Myocyte (in vitro differentiated cells): ENCODE results near the gene MED12L. TPM values are rescaled to one million over a fixed set of nuclear protein-coding genes. Genes with fewer than 3 reads are reported as not detected.

Experiments used
- DNase-seq: peaks from one replicate; pipeline ENCODE4 v3.0.0-alpha.2; 2012; ENCODE audit warnings: low read depth
- total RNA-seq: library from RNA; depleted of rRNA; stranded (reverse); fragments of >200 nt; gene quantifications from 2 replicates; pipeline ENCODE4 v1.2.3, GENCODE V29; 2014

The MED12L gene
- total RNA-seq, 1 donor from 2014 or later: not detected

- DNase-seq: peak; percentile 17
Observed at GRCh38 chr3:151290673-151291072, 205.2 kb downstream of the MED12L start.

GRCh38 chr3:151293127-151293526, 207.7 kb downstream of the MED12L start:
- no peak for DNase-seq

DNA sequence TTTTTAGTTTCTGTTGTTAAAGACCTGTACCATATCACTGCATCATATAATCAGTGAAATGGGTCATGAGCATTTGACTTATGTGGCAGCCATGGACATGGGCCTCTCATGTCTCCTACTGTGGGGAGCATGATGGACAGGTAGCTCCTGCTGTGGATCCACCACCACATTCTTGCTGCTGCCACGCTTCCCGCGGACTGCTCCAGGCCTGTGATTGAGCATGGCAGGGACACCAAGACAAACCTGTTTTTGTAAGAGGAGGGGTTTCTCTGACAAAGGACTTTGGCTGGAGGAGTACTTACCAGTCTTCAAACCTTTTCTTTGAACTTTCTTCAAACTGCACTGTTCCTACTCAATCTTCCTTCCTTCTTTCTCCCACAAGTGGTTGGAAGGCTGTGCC, 210.8 kb downstream of the MED12L start:
- DNase-seq: no peak

DNA sequence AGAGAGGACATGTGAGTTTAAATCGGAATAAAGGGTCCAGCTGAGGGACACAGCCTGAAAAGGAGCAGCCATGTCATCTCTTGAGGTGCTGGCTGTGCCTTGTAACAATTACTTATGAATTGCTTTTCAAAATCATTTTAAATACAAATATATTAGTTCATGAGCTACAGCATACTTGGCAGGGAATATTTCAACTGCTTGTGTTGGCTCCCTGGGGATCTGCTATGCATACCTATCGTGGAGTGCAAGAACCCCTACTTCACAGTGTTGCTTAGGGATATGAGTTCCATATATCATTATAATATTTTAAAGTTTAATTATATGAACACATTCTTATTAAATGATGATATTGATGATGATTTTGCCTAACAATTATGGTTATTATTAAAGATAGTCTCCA, 212.0 kb downstream of the MED12L start:
- no peak for DNase-seq

DNA sequence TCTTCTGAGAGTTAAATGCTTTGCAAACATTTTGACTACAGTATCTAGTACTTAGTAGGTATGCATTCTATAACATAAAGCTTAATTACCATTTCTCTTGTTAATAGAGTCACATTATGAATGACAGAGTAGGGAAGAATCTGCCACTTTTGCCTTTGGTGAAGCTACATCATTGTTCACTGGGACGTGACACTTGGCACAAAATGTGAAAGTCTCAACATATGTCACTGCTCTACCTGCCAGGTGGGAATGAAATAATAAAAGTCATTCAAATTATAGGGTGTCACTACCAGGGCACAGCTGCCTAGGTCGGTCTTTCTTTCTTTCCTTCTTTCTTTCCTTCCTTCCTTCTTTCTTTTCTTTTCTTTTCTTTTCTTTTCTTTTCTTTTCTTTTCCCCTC, 213.5 kb downstream of the MED12L start:
- DNase-seq: no peak

DNA sequence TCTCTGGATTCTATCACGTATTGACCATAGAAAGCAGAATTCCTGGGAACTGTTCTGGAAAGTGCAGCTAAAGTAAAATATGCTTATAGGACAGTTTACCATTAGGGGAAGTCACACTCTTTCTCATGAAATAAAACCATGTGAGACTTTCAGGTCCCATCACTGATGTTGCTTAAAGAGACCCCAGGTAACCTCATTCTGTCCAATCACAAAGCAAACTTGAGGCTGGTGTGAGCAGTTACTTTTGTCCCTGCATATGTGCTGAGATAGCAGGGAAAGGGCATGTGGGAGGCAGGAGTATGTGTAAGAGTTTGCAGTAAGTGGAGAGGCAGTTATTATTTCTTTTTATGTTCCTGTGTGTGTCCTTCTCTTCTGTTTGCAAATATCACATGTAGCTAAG, 215.1 kb downstream of the MED12L start:
- no peak for DNase-seq

DNA sequence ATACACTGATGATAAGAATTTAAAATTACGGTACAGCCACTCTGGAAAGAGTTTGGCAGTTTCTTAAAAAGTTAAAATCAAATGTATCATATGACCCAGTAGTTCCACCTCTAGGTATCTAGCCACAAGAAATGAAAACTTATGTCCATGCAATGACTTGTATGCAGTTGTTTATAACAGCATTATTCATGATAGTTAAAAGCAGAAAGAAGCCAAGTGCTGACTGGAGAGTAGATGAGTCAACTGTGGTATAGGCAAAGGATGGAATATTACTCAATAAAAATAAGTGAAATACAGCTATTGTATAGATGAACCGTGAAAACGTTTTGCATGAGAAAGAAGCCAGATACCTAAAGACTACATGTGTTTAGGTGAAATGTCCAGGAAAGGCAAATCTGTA, 216.3 kb downstream of the MED12L start:
- no peak for DNase-seq

DNA sequence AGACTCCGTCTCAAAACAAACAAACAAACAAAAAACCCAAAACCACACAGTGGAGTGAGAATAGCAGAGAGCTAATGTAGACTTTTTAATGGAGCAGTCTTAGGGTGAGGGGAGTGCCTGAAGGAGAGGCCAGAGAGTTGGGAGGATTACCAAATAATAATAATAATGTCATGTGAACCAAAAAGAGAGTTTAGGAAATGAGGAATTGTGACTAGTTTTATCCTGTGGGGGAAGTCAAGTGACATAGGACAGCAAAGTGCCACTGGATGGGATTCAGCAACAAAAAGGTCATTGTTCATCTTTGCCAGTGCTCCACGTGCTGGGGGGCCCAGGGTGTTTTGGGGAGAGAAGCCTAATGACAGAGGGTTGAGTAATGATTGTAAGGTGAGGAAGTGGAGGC, 218.3 kb downstream of the MED12L start:
- DNase-seq: no peak

DNA sequence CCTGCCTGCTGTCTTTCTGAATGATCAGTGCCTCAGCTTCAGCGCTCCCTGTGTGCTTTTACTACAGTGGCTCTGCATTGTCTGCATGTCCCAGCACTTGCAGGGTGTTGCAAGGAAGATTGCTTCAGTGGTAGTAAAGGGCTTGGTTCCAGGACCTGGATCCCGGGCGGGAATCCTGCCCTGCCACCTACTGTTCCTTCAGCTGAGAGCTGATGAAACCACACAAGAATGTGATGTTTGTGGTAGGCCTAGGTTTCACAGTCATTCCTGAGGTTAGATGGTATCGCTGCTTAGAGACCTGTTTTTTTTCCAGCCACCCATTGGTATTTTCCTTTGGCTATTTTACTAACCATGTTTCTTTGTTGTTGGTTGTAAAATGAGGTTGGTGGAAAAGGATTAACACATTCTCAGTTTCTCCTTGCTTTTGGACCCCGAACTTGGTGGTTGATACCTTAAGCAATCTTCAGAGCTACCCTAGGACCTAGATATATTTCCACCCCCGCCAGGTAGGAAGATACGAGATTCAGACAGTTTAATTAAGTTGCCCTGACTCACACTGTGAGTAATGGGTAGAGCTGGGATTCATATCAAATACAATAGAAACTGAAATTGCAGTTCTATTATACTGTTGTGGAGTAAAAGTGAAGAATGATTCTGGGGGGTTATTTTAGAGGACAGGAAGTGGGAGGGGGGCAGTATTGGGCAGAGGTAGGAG, 219.8 kb downstream of the MED12L start:
- DNase-seq: peak; percentile 69

- DNase-seq: no peak
Observed at GRCh38 chr3:151305775-151306151, 220.3 kb downstream of the MED12L start.

- no peak for DNase-seq
Observed at GRCh38 chr3:151306168-151306810, 220.8 kb downstream of the MED12L start.

DNA sequence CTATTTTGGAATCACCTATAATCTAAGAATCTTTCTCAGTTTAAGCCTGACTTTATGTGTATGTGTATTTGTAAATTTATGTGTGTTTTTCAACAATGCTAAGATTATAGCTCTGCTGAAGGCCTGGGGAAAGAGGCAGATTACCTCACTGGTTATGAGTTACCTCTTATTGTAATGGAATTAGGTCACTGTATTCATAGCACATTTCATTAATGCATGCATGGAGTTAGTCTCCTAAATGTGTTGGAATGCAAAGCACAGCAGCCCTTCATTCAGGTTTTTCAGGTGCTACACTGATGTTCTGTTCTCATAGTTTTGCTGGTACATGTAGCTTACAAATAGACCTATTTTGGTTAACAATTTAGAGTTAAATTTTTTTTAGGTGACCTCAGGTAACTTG, 221.7 kb downstream of the MED12L start:
- DNase-seq: no peak

- DNase-seq: no peak
Observed at GRCh38 chr3:151307583-151308488, 222.4 kb downstream of the MED12L start.

DNA sequence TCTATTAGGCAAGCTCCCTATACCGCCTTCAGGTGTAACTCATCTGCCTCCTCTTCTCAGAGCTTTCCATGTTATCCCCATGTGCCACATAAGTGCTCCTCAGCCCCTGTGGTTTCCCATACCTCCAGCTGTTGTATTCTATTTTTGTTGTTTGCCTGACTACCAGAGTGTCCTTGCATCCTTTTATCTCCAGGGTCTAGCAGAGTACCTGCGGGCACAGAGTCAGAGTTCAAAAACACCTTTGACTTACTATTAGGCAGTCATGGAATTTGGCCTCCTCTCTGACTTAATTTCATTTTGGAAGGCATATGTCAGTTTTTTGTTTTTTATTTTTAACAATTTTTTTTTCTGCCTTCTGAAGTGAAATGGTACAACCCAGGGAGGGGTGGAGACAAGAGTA, 224.1 kb downstream of the MED12L start:
- DNase-seq: no peak

GRCh38 chr3:151312972-151313371, 227.5 kb downstream of the MED12L start:
- no peak for DNase-seq

GRCh38 chr3:151314137-151314536, 228.7 kb downstream of the MED12L start:
- no peak for DNase-seq

DNA sequence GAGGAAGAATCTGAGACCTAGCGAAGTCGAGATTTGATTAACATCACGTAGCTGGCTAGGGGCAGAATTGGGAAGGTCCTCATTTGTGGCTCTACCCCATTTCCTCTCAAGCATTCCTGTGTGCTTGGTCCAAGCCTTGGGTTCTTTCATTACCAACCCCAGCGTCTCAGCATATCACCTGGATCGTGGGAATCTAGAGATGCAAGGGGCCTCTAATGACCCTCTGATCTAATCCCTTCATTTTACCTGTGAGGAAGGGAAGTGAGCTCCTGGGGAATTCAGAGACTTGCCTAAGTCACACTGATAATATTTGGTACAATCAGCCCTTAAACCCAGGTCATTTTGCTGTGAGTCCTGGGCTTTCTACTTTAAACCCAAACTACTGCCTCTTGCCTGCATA, 229.1 kb downstream of the MED12L start:
- no peak for DNase-seq

GRCh38 chr3:151315136-151315535, 229.7 kb downstream of the MED12L start:
- DNase-seq: no peak

GRCh38 chr3:151315846-151316245, 230.4 kb downstream of the MED12L start:
- DNase-seq: no peak

DNA sequence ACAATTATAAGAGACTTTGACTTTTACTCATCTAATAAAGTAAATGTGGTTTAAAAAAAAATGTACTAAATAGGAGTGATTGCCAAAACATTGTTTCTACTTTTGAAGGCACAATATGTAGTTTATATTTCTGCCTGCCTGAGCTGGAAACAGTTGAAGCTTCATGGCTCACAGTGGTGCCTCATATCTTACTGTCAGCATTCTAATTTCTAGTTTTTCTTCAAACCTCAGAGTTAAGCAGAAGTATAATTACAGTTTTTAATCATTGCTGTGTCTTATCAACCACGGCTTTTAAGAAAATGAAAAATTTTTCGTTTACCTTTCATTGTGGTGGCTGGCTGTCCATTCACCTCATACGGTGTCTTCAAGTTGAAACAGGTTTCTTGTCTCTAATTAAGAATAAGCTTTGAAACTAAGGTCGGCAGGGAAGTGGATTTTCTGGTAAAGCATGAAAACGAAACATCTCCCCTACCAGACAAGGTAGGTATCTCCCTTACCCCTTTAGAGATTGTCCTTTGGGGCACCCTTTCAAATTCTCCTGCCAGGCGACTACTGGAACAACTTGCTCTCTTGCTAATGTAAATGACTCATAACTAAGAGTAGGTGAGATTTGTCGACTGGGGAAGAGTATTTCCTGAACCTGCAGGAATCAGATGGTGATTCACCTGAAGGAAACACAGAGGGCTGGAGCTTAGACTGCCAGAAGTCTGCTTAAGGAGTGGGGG, 231.0 kb downstream of the MED12L start, which contains the start of gene GPR87:
Gene GPR87 (minus strand): TSS at position 554 of the 725 bp plus-strand sequence. CDS start 16,720 bp downstream, outside the sequence.
- no peak for DNase-seq

GRCh38 chr3:151318313-151318712, 232.8 kb downstream of the MED12L start:
- DNase-seq: no peak
